Mammary epithelial cell (primary cell): ENCODE measurements around the gene QKI.

Experiments
- CTCF ChIP-seq, 2 donors: IDR thresholded peaks in 1 of 2; conservative IDR thresholded peaks in 1 of 2; 2 replicates each; pipeline ENCODE4 v1.5.1; 2011 to 2012; ENCODE audit warnings: inconsistent platforms in 2 of 2, low read length in 2 of 2, mild to moderate bottlenecking in 2 of 2, control low read depth in 1 of 2, low read depth in 1 of 2; ENCODE audit not compliant: insufficient read depth in 1 of 2; ENCODE audit errors: extremely low read depth in 1 of 2
- EZH2 ChIP-seq: IDR thresholded peaks from 2 replicates; pipeline ENCODE4 v1.6.1; 2012; ENCODE audit warnings: low read length, inconsistent platforms, borderline replicate concordance

- no peak for TF ChIP-seq CTCF (conservative IDR thresholded peaks at IDR 0.05 in 1 of 2, IDR thresholded peaks at IDR 0.05 in 1 of 2; ENCODE audit: extremely low read depth in 1 of 2, insufficient read depth in 1 of 2, low read depth in 1 of 2, low read length in 2 of 2)
- TF ChIP-seq EZH2: no peak
Observed at GRCh38 chr6:163377561-163377960, 37.0 kb upstream of the QKI start.
